HepG2 (cell line): ENCODE results near the gene DEFB131B. TPM values are rescaled to one million over a fixed set of nuclear protein-coding genes. Genes with fewer than 3 reads are reported as not detected.

Source experiments
- GLMP ChIP-seq: sonication (generic); formaldehyde crosslinking; IDR thresholded peaks from 2 replicates; pipeline ENCODE4 v1.9.0; 2021; ENCODE audit warnings: missing genetic modification reagents, mild to moderate bottlenecking, borderline replicate concordance
- GMEB2 ChIP-seq: IDR thresholded peaks from 2 replicates; pipeline ENCODE4 v1.6.1; 2016; ENCODE audit warnings: missing biosample characterization, missing genetic modification reagents, low read depth
- GTF3A ChIP-seq: sonication (generic); formaldehyde crosslinking; conservative IDR thresholded peaks from 2 replicates; pipeline ENCODE4 v1.4.0; 2020; ENCODE audit warnings: mild to moderate bottlenecking, missing genetic modification reagents
- HIC2 ChIP-seq: sonication (generic); formaldehyde crosslinking; IDR thresholded peaks from 2 replicates; pipeline ENCODE4 v1.9.0; 2022; ENCODE audit warnings: low read depth, missing genetic modification reagents
- HOXA3 ChIP-seq: sonication (generic); formaldehyde crosslinking; IDR thresholded peaks from 2 replicates; pipeline ENCODE4 v1.5.0; 2020; ENCODE audit warnings: missing genetic modification reagents
- MXD4 ChIP-seq: IDR thresholded peaks from 2 replicates; pipeline ENCODE4 v1.6.1; 2016; ENCODE audit warnings: mild to moderate bottlenecking, missing biosample characterization, missing genetic modification reagents
- POLR2AphosphoS5 ChIP-seq: IDR thresholded peaks from 2 replicates; pipeline ENCODE4 v1.6.1; 2012; ENCODE audit warnings: low read depth, low read length
- ZNF101 ChIP-seq: sonication (generic); formaldehyde crosslinking; IDR thresholded peaks from 2 replicates; pipeline ENCODE4 v1.4.0; 2020; ENCODE audit warnings: mild to moderate bottlenecking, low read depth, missing genetic modification reagents, borderline replicate concordance
- ZNF232 ChIP-seq: sonication (generic); formaldehyde crosslinking; IDR thresholded peaks from 2 replicates; pipeline ENCODE4 v1.4.0; 2020; ENCODE audit warnings: missing genetic modification reagents, borderline replicate concordance
- ZNF263 ChIP-seq: sonication (generic); formaldehyde crosslinking; IDR thresholded peaks from 2 replicates; pipeline ENCODE4 v1.4.0; 2020; ENCODE audit warnings: missing genetic modification reagents
- ZNF775 ChIP-seq: sonication (generic); formaldehyde crosslinking; IDR thresholded peaks from 2 replicates; pipeline ENCODE4 v1.4.0; 2020; ENCODE audit warnings: missing genetic modification reagents, mild to moderate bottlenecking, moderate library complexity, borderline replicate concordance
- polyA plus RNA-seq, 8 experiments: library from polyadenylated mRNA; depleted of rRNA in 3 of 8; stranded (reverse) in 7 of 8; unstranded in 1 of 8; fragments of >200 nt; fragmentation: Illumina TruSeq in 4 of 8; extraction: Trizol in 4 of 8; gene quantifications; 2 replicates each; pipeline versions ENCODE4 v1.2.1 to v1.2.3, GENCODE V29; 2011 to 2016; ENCODE audit warnings: low read depth in 4 of 8, missing spikeins in 1 of 8, mixed read lengths in 1 of 8; ENCODE audit not compliant: insufficient read depth in 1 of 8
- total RNA-seq, 5 experiments: library from RNA; depleted of rRNA; stranded (reverse); fragments of >200 nt; fragmentation: Illumina TruSeq; extraction: Trizol; gene quantifications; 2 replicates each; pipeline ENCODE4 v1.2.3, GENCODE V29; 2016; ENCODE audit warnings: low read depth in 1 of 5
- TF ChIP-seq, protein P1 (sequence below): sonication (generic); formaldehyde crosslinking; conservative IDR thresholded peaks from 2 replicates; pipeline ENCODE4 v1.4.0; 2020; ENCODE audit warnings: missing genetic modification reagents
- TF ChIP-seq, protein P2 (sequence below): IDR thresholded peaks from 2 replicates; pipeline ENCODE4 v1.6.1; 2016; ENCODE audit warnings: missing genetic modification reagents, missing compliant biosample characterization
- TF ChIP-seq, protein P3 (sequence below): fragments of 450-650 bp; IDR thresholded peaks from 2 replicates; pipeline ENCODE4 v1.6.1; 2017
- TF ChIP-seq, protein P4 (sequence below): sonication (generic); formaldehyde crosslinking; IDR thresholded peaks from 2 replicates; pipeline ENCODE4 v1.4.0; 2020; ENCODE audit warnings: missing genetic modification reagents, mild to moderate bottlenecking, borderline replicate concordance
- TF ChIP-seq, protein P5 (sequence below): sonication (generic); formaldehyde crosslinking; IDR thresholded peaks from 2 replicates; pipeline ENCODE4 v1.4.0; 2020; ENCODE audit warnings: missing genetic modification reagents, borderline replicate concordance

Gene DEFB131B
- total and polyA plus RNA-seq, 2 of the 13 experiments (the other 11 are each of a cell fraction or from before 2014, with no cell fraction given) = not detected

DNA sequence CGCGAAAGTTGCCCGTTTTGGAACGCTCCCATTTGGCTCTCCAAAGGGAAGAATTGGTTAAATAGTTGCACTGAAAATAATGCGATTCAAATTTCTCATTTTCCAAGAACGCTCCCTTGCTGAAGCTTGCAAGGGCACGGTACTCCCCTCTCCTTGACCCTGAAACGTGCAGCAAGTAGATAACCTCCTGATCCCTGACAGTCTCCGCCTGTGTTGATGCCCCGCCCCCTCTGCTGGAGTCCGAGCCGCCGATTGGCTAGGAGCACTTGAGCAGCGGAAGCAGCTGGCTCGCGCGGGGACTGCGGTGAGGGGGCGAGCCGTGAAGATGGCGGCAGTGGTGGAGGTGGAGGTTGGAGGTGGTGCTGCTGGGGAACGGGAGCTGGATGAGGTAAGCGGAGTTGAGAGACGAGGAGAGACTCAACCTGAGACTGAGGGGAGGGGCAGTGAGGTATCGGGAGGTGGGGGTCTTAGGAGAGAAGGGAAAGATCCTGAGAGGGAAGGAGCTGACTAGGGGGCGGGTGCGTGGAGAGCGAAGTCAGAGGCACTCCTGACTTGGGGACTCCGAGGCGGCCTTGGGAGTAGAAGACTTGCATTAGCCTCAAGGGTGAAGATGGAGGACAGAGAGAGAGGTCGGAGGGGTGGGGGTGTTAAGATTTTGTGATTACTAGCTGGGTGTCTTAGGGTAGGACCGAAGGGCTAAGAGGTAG, 50.6 kb downstream of the DEFB131B start, which contains the start of gene RNF121 (continued):
- TF ChIP-seq, protein P1, sequence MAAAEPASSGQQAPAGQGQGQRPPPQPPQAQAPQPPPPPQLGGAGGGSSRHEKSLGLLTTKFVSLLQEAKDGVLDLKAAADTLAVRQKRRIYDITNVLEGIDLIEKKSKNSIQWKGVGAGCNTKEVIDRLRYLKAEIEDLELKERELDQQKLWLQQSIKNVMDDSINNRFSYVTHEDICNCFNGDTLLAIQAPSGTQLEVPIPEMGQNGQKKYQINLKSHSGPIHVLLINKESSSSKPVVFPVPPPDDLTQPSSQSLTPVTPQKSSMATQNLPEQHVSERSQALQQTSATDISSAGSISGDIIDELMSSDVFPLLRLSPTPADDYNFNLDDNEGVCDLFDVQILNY (CRISPR knock-in tag) = no peak; the same call in 1 of the 2 replicates
- no peak for TF ChIP-seq ZNF775 (CRISPR knock-in tag)
- no peak for TF ChIP-seq GLMP (CRISPR knock-in tag)
- TF ChIP-seq HIC2 (CRISPR knock-in tag) = no peak
- TF ChIP-seq, protein P2, sequence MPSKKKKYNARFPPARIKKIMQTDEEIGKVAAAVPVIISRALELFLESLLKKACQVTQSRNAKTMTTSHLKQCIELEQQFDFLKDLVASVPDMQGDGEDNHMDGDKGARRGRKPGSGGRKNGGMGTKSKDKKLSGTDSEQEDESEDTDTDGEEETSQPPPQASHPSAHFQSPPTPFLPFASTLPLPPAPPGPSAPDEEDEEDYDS (CRISPR knock-in tag) = peak; percentile 69
- peak; percentile 94 for TF ChIP-seq POLR2AphosphoS5
- TF ChIP-seq ZNF101 (CRISPR knock-in tag) = no peak; the same call in 1 of the 2 replicates
- TF ChIP-seq HOXA3 (CRISPR knock-in tag) = peak; percentile 59
- TF ChIP-seq GMEB2 = no peak
- peak; percentile 17; the same call in 1 of the 2 replicates for TF ChIP-seq MXD4 (CRISPR knock-in tag)
- no peak for TF ChIP-seq GTF3A (CRISPR knock-in tag)
- TF ChIP-seq, protein P3, sequence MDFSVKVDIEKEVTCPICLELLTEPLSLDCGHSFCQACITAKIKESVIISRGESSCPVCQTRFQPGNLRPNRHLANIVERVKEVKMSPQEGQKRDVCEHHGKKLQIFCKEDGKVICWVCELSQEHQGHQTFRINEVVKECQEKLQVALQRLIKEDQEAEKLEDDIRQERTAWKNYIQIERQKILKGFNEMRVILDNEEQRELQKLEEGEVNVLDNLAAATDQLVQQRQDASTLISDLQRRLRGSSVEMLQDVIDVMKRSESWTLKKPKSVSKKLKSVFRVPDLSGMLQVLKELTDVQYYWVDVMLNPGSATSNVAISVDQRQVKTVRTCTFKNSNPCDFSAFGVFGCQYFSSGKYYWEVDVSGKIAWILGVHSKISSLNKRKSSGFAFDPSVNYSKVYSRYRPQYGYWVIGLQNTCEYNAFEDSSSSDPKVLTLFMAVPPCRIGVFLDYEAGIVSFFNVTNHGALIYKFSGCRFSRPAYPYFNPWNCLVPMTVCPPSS = no peak
- TF ChIP-seq, protein P4, sequence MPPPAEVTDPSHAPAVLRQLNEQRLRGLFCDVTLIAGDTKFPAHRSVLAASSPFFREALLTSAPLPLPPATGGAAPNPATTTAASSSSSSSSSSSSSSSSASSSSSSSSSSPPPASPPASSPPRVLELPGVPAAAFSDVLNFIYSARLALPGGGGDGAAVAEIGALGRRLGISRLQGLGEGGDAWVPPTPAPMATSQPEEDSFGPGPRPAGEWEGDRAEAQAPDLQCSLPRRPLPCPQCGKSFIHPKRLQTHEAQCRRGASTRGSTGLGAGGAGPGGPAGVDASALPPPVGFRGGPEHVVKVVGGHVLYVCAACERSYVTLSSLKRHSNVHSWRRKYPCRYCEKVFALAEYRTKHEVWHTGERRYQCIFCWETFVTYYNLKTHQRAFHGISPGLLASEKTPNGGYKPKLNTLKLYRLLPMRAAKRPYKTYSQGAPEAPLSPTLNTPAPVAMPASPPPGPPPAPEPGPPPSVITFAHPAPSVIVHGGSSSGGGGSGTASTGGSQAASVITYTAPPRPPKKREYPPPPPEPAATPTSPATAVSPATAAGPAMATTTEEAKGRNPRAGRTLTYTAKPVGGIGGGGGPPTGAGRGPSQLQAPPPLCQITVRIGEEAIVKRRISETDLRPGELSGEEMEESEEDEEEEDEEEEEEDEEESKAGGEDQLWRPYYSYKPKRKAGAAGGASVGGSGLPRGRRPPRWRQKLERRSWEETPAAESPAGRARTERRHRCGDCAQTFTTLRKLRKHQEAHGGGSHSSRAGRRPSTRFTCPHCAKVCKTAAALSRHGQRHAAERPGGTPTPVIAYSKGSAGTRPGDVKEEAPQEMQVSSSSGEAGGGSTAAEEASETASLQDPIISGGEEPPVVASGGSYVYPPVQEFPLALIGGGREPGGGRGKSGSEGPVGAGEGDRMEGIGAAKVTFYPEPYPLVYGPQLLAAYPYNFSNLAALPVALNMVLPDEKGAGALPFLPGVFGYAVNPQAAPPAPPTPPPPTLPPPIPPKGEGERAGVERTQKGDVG (CRISPR knock-in tag) = no peak
- no peak for TF ChIP-seq ZNF263 (CRISPR knock-in tag)
- TF ChIP-seq, protein P5, sequence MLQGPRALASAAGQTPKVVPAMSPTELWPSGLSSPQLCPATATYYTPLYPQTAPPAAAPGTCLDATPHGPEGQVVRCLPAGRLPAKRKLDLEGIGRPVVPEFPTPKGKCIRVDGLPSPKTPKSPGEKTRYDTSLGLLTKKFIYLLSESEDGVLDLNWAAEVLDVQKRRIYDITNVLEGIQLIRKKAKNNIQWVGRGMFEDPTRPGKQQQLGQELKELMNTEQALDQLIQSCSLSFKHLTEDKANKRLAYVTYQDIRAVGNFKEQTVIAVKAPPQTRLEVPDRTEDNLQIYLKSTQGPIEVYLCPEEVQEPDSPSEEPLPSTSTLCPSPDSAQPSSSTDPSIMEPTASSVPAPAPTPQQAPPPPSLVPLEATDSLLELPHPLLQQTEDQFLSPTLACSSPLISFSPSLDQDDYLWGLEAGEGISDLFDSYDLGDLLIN (CRISPR knock-in tag) = no peak
- 0 out of 2 replicates have a peak, but pooled peaks have one; percentile 9 for TF ChIP-seq ZNF232
